Upper lobe of left lung (tissue), 6 donors: ENCODE data around the gene RSPH9. TPM values are rescaled to one million over a fixed set of nuclear protein-coding genes. Genes with fewer than 3 reads are reported as not detected.

Experiments used
- ATAC-seq, 2 donors: fragments of 200-7000 bp; cut with Tn5 transposase; one replicate each; pipeline ENCODE4 v1.9.1; 2022; ENCODE audit warnings: mild to moderate bottlenecking in 2 of 2, moderate library complexity in 2 of 2; ENCODE audit not compliant: low FRiP score in 2 of 2
- DNase-seq, 2 donors: peaks; one replicate each; pipeline ENCODE4 v3.0.0-alpha.2; 2019 to 2020
- H3K27ac ChIP-seq, 4 donors: fragments of 200-600 bp; sonication (generic); one replicate each; pipeline ENCODE4 v1.5.1; 2016 to 2019
- H3K27me3 ChIP-seq, 4 donors: fragments of 200-600 bp; sonication (generic); one replicate each; pipeline ENCODE4 v1.5.1; 2017 to 2019
- H3K36me3 ChIP-seq, 4 donors: fragments of 200-600 bp; sonication (generic); one replicate each; pipeline ENCODE4 v1.5.1; 2016 to 2019
- H3K4me1 ChIP-seq, 4 donors: fragments of 200-600 bp; sonication (generic); one replicate each; pipeline ENCODE4 v1.5.1; 2018 to 2019
- H3K4me3 ChIP-seq, 4 donors: fragments of 200-600 bp; sonication (generic); one replicate each; pipeline ENCODE4 v1.5.1; 2017 to 2019; ENCODE audit warnings: mild to moderate bottlenecking in 2 of 4, moderate library complexity in 1 of 4
- H3K9me3 ChIP-seq, 4 donors: fragments of 200-600 bp; sonication (generic); one replicate each; pipeline ENCODE4 v1.5.1; 2018 to 2019
- CTCF ChIP-seq, 6 experiments: fragments of 450-650 bp in 4 of 6; fragments of 200-600 bp in 2 of 6; sonication (generic) in 2 of 6; IDR thresholded peaks; one replicate each; pipeline ENCODE4 v1.5.1; 2016 to 2019; ENCODE audit warnings: antibody characterized with exemption in 6 of 6
- EP300 ChIP-seq, 4 donors: sonication (generic); formaldehyde crosslinking; IDR thresholded peaks; one replicate each; pipeline ENCODE4 v1.5.1; 2017; ENCODE audit warnings: antibody characterized with exemption in 4 of 4, control low read depth in 2 of 4
- POLR2A ChIP-seq, 4 donors: fragments of 450-650 bp; IDR thresholded peaks; one replicate each; pipeline ENCODE4 v1.5.1; 2016 to 2017; ENCODE audit warnings: antibody characterized with exemption in 4 of 4, mild to moderate bottlenecking in 2 of 4
- POLR2AphosphoS5 ChIP-seq, 2 donors: sonication (generic); formaldehyde crosslinking; IDR thresholded peaks; one replicate each; pipeline ENCODE4 v1.5.1; 2017; ENCODE audit warnings: antibody characterized with exemption in 2 of 2
- WGBS, 2 donors: methylation state at CpG; one replicate each; pipeline ENCODE4 v1.1.5; 2017 to 2018; 5-methylcytosine and 5-hydroxymethylcytosine counted together
- total RNA-seq, 6 donors: library from RNA; depleted of rRNA in 4 of 6; stranded (reverse); fragments of >200 nt in 4 of 6; gene quantifications; one replicate each; pipeline versions ENCODE4 v1.1.0 to v1.2.1, GENCODE V29; 2016 to 2021
- donor health status: DM: no; HTN: no; CAD: no; lungs with moderate emphysema.
- donor health status: DM: no; HTN: yes; CAD: no; lungs with severe emphysema.

Gene RSPH9
- total RNA-seq, 6 donors from 2014 or later, result 0.20 to 4.2 (median 2.1) TPM

GRCh38 chr6:43669922-43670622 is 25.2 kb downstream of the RSPH9 start:
- DNase-seq (no peak), ATAC-seq (no peak)
- Histone ChIP-seq H3K27me3 (no peaks in the 10 kb centered on the region), H3K27ac (peak overlapping the region in 3 of 4 donors; percentile 42 to 64 (median 46)), H3K9me3 (no peaks in the 10 kb centered on the region), H3K4me1 (peaks cover 21 to 42% (median 25%) of the 10 kb centered on the region in 4 donors), H3K36me3 (peaks cover 7 to 48% (median 36%) of the 10 kb centered on the region in 4 donors), H3K4me3 (no peak overlapping the region)
- TF ChIP-seq CTCF (IDR thresholded peaks at IDR 0.05), result no peak
- TF ChIP-seq POLR2A (IDR thresholded peaks at IDR 0.05), result no peak
- TF ChIP-seq POLR2AphosphoS5 (IDR thresholded peaks at IDR 0.05), result no peak
- no peak for TF ChIP-seq EP300 (IDR thresholded peaks at IDR 0.05)
- 74 to 75% methylated on average over 6 of the region's 6 CpGs for WGBS, 2 donors

GRCh38 chr6:43670623-43670986 is 25.8 kb downstream of the RSPH9 start:
- Histone ChIP-seq H3K4me1 (peaks cover 21 to 42% (median 25%) of the 10 kb centered on the region in 4 donors), H3K9me3 (no peaks in the 10 kb centered on the region), H3K36me3 (peaks cover 7 to 53% (median 42%) of the 10 kb centered on the region in 4 donors), H3K27ac (no peak overlapping the region), H3K27me3 (no peaks in the 10 kb centered on the region), H3K4me3 (no peak overlapping the region)
- ATAC-seq, result no peak
- 94 to 98% methylated on average over 6 of the region's 6 CpGs for WGBS, 2 donors
- no peak for TF ChIP-seq POLR2A (IDR thresholded peaks at IDR 0.05)
- TF ChIP-seq POLR2AphosphoS5 (IDR thresholded peaks at IDR 0.05), result no peak
- no peak for TF ChIP-seq CTCF (IDR thresholded peaks at IDR 0.05)
- TF ChIP-seq EP300 (IDR thresholded peaks at IDR 0.05), result no peak
- no peak for DNase-seq

GRCh38 chr6:43671011-43671800 is 26.4 kb downstream of the RSPH9 start:
- Histone ChIP-seq H3K27me3 (no peaks in the 10 kb centered on the region), H3K4me1 (peaks cover 21 to 42% (median 25%) of the 10 kb centered on the region in 4 donors), H3K27ac (peak overlapping the region in 2 of 4 donors; percentile 23 to 54), H3K36me3 (peaks cover 10 to 59% (median 48%) of the 10 kb centered on the region in 4 donors), H3K4me3 (no peak overlapping the region), H3K9me3 (no peaks in the 10 kb centered on the region)
- no peak for ATAC-seq
- TF ChIP-seq POLR2AphosphoS5 (IDR thresholded peaks at IDR 0.05) (no peak), EP300 (IDR thresholded peaks at IDR 0.05) (no peak), CTCF (IDR thresholded peaks at IDR 0.05) (no peak), POLR2A (IDR thresholded peaks at IDR 0.05) (no peak)
- no peak for DNase-seq
- WGBS, 2 donors, result 86 to 96% methylated on average over 6 to 8 of the region's 8 CpGs

GRCh38 chr6:43671801-43672690 is 27.2 kb downstream of the RSPH9 start:
- WGBS, 2 donors, result 86 to 89% methylated on average over 12 to 16 of the region's 16 CpGs
- H3K36me3 ChIP-seq, result peaks cover 12 to 68% (median 56%) of the 10 kb centered on the region in 4 donors
- no peak for DNase-seq

More at GRCh38 chr6:43671801-43672690, 27.2 kb downstream of the RSPH9 start:
- Histone ChIP-seq H3K27me3 (no peaks in the 10 kb centered on the region), H3K9me3 (no peaks in the 10 kb centered on the region), H3K4me1 (peaks cover 20 to 41% (median 24%) of the 10 kb centered on the region in 4 donors), H3K27ac (peak overlapping the region in 2 of 4 donors; percentile 23 to 54), H3K4me3 (no peak overlapping the region)
- no peak for TF ChIP-seq POLR2A (IDR thresholded peaks at IDR 0.05)
- no peak for TF ChIP-seq CTCF (IDR thresholded peaks at IDR 0.05)
- TF ChIP-seq POLR2AphosphoS5 (IDR thresholded peaks at IDR 0.05), result no peak
- no peak for TF ChIP-seq EP300 (IDR thresholded peaks at IDR 0.05)
- no peak for ATAC-seq
